Posterior cingulate gyrus (tissue), 11 donors: ENCODE data around the gene CNGA3.
"Not testable (repeated sequence)": the region's sequence is repeated elsewhere in the genome, so short reads cannot be mapped to it uniquely, and the experiment has no call there.

Source experiments
- DNase-seq, 10 donors: peaks; one replicate each; pipeline versions ENCODE4 v3.0.0 to v3.0.0-alpha.2; 2020 to 2021; ENCODE audit warnings: mixed read lengths in 3 of 10
- intact Hi-C: fragments of 100-400 bp; cut with DNase I; formaldehyde crosslinking; loops from one replicate; pipeline ENCODE4 v1.15.1; 2023

The CNGA3 gene

DNA sequence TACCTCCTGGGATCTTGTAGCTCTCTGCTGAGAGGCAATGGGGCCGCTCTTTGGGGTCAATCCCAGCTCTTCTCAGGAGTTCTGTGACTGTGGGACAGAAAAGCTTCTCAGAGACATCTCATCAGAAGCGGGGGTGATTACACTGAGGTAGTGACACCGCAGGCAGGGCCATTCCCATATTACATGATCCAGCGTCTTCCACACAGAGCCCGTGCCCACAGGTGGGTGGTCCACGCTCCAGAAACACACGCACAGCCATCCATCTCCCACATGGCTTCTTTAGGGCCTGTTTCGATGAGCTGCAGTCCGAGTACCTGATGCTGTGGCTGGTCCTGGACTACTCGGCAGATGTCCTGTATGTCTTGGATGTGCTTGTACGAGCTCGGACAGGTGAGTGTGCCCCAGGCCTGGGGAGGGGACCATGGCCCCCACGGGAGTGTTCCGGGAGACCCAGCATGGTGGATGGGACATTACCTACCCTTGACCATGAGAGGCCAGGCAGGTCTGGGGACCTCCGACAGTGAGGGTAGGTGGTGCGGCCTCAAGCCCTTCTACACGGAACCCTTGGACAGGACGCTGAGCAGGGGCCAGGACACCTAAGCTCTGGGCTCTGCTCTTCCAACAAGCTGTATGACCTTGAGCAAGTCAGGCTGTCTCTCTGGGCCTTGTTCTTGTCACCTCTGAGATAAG is 45.5 kb downstream of the CNGA3 start:
- no peak for DNase-seq
- intact Hi-C loops: no loop called here

DNA sequence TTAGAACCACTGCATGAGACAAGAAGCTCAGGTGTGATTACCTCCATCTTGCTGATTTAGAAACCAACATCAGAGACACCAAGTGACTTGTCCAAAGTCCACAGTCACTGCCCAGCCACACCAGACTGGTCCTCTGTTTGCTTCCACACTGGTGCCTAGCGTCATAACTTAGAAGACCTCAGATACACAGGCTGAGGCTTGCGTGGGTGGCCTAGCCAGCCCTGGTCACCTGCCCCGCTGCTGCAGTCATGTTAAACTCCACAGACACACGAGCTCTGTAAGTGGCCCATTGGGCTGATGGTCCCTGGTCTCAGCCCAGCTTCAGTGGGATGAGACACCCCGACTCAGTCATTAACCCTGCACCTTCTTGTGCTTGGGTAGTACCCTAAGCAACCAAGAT is 47.1 kb downstream of the CNGA3 start:
- intact Hi-C loops: no loop called here
- no peak for DNase-seq

DNA sequence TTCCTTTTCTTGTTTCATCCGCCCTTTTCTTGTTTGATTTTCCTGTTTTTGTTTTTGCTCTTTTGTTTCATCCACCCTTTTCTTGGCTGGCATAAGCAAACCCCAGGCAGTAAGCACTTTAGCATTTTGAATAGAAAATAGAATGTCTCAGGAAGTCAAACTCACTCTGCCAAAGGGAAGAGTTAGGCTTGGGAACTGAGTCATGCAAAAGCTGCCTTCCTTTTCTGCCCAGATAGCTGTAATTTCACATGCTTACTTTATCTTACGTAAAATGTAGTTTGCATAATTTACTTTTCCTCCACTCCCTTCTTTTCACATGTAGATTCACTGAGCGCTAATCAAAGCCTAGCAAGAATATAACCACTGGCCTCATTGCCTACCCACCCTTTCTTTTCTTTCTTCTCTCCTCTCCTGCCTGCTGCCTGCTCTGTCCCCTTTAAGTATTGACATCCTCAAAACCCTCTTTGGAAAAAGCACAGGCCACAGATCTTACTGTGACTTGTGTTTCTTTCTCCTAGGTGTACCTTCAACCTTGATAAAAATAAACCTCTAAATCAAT is 48.4 kb downstream of the CNGA3 start:
- DNase-seq: no peak

DNA sequence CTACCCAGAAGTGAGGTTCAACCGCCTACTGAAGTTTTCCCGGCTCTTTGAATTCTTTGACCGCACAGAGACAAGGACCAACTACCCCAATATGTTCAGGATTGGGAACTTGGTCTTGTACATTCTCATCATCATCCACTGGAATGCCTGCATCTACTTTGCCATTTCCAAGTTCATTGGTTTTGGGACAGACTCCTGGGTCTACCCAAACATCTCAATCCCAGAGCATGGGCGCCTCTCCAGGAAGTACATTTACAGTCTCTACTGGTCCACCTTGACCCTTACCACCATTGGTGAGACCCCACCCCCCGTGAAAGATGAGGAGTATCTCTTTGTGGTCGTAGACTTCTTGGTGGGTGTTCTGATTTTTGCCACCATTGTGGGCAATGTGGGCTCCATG is 49.7 kb downstream of the CNGA3 start:
- intact Hi-C loops: no loop called here
- DNase-seq: no peak

More for the DNA sequence above, 48.4 kb downstream of the CNGA3 start:
- intact Hi-C loops: no loop called here

DNA sequence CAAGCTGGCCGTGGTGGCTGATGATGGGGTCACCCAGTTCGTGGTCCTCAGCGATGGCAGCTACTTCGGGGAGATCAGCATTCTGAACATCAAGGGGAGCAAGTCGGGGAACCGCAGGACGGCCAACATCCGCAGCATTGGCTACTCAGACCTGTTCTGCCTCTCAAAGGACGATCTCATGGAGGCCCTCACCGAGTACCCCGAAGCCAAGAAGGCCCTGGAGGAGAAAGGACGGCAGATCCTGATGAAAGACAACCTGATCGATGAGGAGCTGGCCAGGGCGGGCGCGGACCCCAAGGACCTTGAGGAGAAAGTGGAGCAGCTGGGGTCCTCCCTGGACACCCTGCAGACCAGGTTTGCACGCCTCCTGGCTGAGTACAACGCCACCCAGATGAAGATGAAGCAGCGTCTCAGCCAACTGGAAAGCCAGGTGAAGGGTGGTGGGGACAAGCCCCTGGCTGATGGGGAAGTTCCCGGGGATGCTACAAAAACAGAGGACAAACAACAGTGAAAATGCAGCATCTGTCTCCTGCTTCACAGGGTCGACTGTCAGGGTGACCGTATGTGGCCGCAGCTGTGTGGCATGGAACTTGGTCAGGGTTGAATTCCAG is 50.6 kb downstream of the CNGA3 start:
- intact Hi-C loops: no loop called here
- peak in 1 of 10 donors; percentile 60 for DNase-seq

DNA sequence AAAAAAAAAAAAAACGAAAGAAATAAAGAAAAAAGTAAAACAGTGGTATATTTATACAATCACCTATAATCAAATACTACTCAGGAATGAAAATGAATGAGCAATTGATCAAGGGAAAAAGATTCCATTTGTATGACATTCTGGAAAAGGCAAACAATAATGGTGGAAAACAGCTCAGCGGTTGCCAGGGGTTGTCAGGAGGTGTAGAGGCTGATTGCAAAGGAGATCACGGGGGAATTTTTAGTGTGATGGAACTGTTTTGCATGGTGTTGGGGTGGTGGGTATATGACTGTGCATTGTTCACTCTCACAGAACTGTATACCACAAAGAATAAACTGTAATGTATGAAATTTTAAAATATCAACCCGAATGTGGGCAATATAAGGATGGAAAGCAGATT is 52.9 kb downstream of the CNGA3 start:
- intact Hi-C loops: no loop called here
- DNase-seq: no peak

DNA sequence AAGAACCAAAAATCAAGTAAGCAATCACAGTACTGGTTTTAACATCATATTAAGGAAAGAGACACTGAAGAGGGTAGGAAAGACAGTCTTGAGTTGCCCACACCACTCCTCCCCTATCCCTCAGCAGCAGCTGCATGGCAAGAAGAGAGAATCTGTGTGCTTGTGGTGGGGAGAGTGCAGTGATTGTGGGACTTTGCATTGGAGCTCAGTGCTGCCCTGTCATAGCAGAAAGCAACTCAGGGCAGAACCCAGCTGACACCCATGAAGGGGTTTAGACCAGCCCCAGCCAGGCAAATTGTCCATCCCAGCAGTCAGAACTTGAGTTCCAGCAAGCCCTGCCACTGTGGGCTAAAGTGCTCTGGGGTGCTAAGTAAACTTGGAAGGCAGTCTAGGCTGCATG is 57.6 kb downstream of the CNGA3 start:
- intact Hi-C loops: no loop called here
- DNase-seq: no peak

DNA sequence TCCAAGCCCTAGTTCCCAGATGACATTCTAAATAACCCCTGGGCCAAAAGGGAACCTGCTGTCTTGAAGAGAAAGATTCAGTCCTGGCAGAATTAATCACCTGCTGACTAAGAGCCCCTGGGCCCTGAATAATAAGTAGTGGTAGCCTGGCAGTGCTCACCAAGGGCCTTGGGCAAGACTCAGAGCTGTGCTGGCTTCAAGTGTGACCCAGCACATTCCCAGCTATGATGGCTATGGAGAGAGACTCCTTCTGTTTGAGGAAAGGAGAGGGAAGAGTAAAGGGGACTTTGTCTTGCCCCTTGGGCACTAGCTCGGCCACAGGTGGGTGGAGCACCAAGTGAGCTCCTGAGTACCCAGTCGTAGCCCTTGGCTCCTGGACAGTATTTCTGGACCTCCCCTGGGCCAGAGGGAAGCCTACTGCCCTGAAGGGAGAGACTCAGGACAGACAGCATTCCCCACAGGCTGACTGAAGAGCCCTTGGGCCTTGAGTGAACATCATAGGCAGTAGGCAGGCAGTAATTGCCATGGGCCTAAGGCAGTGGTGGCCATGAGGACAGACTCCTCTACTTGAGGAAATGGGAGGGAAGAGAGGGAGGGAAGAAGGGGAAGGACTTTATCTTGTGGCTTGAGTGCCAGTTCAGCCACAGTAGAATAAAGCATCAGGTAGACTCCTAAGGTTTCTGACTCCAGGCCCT is 58.4 kb downstream of the CNGA3 start:
- no peak for DNase-seq
- intact Hi-C loops: no loop called here

DNA sequence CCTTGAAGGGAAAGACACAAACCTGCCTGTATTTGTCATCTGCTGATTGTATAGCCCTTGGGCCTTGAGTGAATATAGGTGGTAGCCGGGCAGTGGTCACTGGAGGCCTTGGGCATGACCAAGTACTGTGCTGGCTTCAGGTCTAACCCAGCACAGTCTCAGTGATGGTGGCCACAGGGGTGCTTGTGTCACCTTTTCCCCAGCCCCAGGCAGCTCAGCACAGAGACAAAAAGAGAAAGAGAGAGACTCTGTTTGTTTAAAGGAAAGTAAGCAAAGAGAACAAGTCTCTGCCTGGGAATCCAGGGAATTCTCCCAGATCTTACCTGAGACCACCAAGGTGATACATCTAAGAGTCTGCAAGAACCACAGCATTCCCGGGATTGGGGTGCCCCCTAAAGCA is 59.0 kb downstream of the CNGA3 start:
- intact Hi-C loops: no loop called here
- DNase-seq: no peak

DNA sequence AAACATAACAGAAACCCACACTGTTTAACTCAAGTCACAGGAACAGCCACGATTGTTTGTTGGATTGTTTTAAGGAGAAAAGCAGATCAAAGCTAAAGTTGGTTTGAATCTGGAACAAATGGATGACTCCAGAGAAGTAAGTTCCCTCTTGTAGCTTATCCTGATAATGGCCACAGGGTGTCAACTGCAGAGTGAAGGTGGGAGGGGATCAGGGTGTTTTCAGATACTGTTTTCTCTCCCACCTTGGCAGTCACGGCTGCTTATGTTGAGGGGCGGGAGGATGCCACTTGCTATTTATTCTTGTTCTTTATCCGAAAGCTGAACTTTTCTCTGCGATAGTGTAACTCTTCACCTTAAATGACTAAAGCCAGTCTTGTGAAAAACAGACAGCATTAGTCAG is 61.9 kb downstream of the CNGA3 start:
- intact Hi-C loops: no loop called here
- no peak for DNase-seq

DNA sequence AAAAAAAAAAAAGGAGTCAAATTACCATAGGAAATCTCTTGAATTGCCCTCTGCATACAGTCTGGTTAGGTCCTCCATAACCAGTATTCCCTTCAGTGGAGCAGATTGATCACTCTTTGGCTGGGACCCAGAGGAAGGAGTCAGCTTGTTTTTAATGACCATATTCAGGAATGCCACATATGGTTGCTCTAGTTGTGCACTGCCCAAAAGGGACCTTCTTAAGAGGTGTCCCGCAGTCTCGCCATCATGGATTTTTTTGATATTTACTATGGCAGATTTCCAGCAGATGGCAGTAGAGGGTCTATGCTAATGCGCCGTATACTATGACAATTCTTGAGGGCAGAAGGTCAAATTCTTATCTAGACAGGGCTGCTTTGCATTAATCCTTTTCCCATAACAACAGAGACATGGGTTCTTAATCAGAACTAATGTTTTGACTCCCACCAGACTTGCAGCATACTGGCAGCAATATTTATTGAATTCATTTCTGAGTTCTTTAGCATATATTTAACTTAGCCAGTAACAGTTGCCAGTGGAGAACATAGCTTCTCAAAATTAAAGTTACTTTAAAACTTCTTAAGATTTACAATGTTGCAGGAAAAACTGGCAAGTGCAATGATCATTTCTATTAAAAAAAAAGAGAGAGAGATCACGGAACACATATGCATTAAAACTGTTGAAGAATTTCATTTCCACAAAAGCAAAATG is 66.6 kb downstream of the CNGA3 start:
- intact Hi-C loops: loop anchor here (2.0 to 5.0 kb wide), 3 partner anchors 106 to 424 kb away; partner anchors contain the start of genes COA5 and UNC50
- DNase-seq: peak in 2 of 10 donors; percentile 18 to 21

DNA sequence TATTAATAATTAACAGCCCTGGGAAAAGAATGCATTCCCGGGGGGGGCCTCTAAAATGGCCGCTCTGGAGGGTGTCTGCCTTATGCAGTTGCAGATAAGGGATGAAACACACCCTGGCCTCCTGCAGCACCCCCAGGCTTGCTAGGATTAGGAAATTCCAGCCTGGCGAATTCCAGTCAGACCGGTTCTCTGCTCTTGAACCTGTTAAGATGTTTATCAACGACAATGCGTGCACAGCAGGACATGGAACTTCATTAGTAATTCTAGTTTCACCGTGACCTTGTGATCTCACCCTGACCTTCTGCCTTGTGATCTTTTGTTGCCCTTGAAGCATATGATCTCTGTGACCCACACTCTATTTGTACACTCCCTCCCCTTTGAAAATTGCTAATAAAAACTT is 68.0 kb downstream of the CNGA3 start:
- intact Hi-C loops: loop anchor here (5.0 kb wide), 2 partner anchors 193 to 423 kb away; partner anchors contain the start of genes COA5 and UNC50
- not testable (repeated sequence) for DNase-seq

DNA sequence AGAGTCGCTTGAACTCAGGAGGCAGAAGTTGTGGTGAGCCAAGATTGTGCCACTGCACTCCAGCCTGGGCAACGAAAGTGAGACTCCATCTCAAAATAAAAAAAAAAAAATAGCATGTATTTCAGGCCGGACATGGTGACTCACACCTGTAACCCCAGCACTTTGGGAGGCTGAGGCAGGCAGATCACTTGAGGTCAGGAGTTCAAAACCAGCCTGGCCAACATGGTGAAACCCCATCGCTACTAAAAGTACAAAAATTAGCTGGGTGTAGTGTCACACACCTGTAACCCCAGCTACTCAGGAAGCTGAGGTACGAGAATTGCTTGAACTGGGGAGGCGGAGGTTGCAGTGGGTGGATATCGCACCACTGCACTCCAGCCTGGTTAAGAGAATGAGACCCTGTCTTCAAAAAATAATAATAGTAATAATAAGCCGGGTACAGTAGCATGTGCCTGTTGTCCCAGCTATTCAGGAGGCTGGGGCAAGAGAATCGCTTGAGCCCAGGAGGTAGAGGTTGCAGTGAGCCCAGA is 69.5 kb downstream of the CNGA3 start:
- intact Hi-C loops, DNase-seq: not testable (repeated sequence)

DNA sequence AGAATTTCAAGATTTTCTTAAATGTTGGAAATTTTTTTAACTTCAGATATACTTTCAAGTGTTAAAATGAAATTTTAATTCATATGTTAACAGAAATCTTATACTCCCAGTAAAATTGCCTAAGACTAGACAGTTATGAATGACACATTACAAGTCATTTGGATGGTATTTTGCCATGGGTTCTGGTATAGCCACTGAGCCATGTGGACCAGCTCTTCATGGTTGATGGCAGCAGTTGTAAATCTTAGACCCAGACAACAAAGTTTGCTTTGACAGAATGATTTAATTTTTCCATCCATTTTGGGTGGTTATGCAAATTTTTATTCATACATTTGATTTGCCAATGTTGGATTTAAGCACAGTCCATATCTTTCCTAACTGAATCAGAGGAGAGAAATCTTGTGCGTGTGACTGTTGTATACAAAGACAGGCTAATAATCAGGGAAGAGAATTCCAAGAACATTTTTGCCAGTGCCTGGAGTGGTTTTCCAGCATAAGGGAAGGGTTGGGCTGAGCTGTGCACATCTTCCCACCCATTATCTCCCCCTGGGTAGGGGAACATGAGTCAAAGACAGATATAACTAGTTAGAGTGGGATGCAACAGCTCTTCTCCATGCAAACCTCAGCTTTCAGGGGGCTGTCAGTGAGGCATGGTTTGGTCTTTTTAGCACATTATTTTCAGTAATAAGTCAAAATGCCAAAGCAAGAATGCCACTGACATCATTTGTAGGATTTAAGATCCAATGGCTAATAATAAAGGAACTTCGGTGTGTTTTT is 70.3 kb downstream of the CNGA3 start:
- intact Hi-C loops: no loop called here
- no peak for DNase-seq

DNA sequence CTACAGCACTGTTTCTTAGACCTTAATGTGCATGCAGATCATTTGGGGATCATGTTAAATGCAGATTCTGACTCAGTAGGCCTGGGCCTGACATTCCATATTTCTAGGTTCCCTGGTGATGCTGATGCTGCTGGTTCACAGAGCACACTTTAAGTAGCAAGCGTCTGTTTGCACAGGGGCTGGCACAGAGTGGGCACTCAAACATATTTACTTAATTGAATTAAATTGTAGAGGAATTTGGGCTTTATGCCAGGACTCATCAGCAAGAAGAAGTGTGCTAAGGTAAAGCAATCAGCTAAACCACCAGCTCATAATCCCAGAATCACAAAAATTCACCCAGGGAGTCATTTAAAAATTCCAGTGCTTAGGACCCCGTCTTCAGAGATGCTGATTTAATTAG is 73.3 kb downstream of the CNGA3 start:
- intact Hi-C loops: no loop called here

DNA sequence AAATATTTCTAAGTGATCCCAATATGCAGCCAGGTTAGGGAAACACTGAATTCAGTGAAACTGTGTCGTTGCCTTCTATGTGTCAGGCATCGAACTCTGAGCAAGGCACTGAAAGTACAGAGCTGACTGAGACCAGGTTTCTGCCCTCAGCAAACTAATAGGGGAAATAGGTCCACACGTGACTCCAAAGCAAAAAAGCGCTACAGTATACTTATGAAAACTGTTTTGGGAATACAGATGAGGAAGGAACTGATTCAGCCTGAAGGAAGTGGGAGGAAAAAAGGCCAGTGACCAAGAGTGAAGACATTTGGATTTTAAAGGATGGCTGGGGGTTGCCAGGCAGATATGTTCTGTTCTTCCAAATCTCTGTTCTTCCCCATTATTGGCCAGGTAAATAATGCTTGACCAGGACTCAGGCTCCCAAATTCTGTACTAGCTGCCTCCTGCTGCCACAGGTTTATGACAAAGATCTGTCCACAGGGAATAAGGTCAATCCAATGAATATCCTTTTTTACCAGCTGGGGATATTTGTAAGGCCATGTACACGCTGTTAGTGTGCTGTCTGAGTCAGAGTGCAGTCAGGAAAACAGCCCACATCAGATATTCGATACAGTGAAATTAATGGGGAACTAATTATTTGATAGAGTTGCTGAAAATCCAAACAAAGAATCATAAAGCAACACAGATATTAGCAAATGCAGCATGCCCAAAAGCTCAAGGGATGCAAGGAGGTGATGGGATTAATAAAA is 73.9 kb downstream of the CNGA3 start:
- DNase-seq: no peak
- intact Hi-C loops: no loop called here

More for the DNA sequence above, 73.3 kb downstream of the CNGA3 start:
- DNase-seq: no peak

DNA sequence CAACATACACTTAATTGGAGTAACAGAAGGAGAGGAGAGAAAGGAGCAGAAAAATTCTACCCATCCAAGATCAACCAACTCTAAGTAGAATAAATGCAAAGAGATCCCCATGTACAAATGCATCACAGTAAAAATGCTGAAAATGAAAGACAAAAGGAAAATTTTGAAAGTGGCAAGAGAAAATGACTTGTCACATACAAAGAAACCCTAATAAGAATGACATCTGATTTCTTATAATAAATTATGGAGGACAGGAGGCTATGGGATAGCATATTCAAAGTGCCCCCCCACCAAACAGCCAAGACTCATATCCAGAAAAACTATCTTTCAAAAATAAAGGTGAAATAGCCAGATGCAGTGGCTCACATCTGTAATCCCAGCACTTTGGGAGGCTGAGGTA is 76.2 kb downstream of the CNGA3 start:
- intact Hi-C loops: no loop called here
- no peak for DNase-seq

DNA sequence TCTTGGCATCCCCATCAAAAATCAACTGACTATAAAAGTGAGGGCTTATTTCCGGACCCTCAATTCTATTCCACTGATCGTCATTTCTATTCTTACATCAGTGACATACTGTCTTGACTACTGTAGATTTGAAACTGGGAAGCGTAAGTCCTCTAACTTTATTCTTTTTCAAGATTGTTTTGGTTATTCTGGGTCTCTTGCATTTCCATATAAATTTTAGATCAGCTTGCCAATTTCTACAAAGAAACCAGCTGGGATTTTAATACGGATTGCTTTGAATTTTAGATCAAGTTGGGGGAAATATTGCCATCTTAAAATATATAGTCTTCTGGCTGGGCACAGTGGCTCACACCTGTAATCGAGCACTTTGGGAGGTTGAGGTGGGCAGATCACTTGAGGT is 80.5 kb downstream of the CNGA3 start:
- intact Hi-C loops: no loop called here
- no peak for DNase-seq

DNA sequence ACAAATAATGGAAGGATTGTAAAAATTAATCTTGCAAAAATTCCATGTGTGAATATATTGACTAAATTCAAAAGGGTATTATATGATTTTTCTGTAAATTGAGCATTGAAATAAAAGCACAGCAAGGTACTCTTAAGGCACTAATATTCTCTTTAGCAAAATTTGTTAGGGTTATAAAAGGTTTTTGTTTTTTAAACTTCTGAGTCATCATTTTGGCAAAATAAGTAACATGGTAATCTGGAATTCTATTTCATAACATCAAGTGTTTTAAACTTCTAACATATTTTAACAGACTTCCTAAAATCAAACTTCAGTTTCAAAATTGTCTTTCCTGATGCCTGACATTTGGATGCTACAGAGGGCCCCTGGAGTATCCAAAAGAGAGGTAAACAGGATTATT is 85.9 kb downstream of the CNGA3 start:
- intact Hi-C loops: no loop called here

More for the DNA sequence above, 85.9 kb downstream of the CNGA3 start:
- no peak for DNase-seq
